ENCODE data around the gene CCDC59.

CCDC59 gene, protein sequence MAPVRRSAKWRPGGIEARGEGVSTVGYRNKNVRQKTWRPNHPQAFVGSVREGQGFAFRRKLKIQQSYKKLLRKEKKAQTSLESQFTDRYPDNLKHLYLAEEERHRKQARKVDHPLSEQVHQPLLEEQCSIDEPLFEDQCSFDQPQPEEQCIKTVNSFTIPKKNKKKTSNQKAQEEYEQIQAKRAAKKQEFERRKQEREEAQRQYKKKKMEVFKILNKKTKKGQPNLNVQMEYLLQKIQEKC

DNA sequence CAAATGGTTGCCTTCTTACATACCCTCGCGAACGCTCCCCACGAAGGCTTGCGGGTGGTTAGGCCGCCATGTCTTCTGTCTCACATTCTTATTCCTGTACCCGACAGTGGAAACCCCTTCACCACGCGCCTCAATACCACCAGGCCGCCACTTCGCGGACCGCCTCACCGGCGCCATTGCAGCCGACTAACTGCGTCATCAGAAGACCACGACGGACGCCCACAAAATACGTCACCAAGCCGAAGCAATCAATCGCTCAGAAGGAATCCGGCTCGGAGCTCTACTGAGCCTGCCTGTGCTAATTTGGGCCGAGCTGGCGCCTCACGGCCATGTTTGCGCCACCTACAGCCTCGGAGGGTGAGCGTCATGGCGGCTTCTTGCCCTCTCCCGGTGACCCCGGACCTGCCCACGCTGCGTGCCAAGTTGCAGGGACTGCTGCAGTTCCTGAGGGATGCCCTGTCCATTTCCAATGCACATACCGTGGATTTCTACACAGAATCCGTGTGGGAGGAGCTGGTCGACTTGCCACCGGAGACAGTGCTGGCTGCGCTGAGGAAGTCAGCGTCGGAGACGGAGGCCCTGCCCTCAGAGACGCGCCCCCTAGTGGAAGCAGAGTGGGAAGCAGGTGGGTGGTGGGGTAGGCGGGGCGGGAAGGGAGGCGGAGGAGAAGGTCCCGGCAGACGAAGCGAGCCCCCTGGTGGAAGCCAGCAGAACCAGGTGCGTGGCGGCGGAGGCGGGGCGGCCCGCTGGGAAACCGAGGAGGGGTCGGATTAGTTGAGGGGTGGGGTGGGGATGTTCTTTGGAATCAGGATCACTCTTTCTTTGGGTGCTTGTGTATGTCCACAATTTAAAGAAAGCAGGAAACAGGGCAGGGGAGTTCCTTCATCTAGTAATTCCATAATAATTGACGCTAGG, at the start of gene CCDC59, which contains the start of gene METTL25:
CCDC59 (minus strand) TSS at position 188 of the 915 bp plus-strand sequence; CDS start at position 177, 11 bp downstream.
METTL25 (plus strand) TSS at position 330 of the 915 bp plus-strand sequence; CDS start at position 367, 37 bp downstream.
- Histone ChIP-seq H3K36me3 (ENCODE audit: control insufficient read depth, insufficient read depth, low read length) (peaks cover 2% of the 10 kb centered on the region; the same call in 1 of the 2 replicates), H3K27me3 (ENCODE audit: control insufficient read depth, insufficient read depth, low read length) (no peaks in the 10 kb centered on the region), H3K4me1 (ENCODE audit: control insufficient read depth, insufficient read depth, low read length) (peaks cover 2% of the 10 kb centered on the region; the same call in 1 of the 2 replicates), H3K4me3 (ENCODE audit: low read length) (peak within 1 kb of the TSS; percentile 99), H3K27ac (ENCODE audit: low read length) (no peak within 1 kb of the TSS), H3K9me3 (ENCODE audit: control insufficient read depth, insufficient read depth, low read length) (no peaks in the 10 kb centered on the region)
- WGBS (ENCODE audit: insufficient coverage, insufficient read length) = no CpG with 5 or more reads among the region's 61 CpGs
- DNase-seq (ENCODE audit: low read depth, low spot score) = peak; percentile 85

- Histone ChIP-seq H3K27me3 (ENCODE audit: control insufficient read depth, insufficient read depth, low read length) (no peaks in the 10 kb centered on the region), H3K9me3 (ENCODE audit: control insufficient read depth, insufficient read depth, low read length) (no peaks in the 10 kb centered on the region), H3K4me1 (ENCODE audit: control insufficient read depth, insufficient read depth, low read length) (no peaks in the 10 kb centered on the region), H3K4me3 (ENCODE audit: low read length) (no peak overlapping the region), H3K27ac (ENCODE audit: low read length) (no peak overlapping the region), H3K36me3 (ENCODE audit: control insufficient read depth, insufficient read depth, low read length) (no peaks in the 10 kb centered on the region)
- DNase-seq (ENCODE audit: low read depth, low spot score) = no peak
- WGBS (ENCODE audit: insufficient coverage, insufficient read length) = no CpG with 5 or more reads among the region's 5 CpGs
Measured at GRCh38 chr12:82407481-82407880, 49.3 kb upstream of the CCDC59 start.

- H3K4me1 ChIP-seq (ENCODE audit: control insufficient read depth, insufficient read depth, low read length) = no peaks in the 10 kb centered on the region
- no peak overlapping the region for H3K4me3 ChIP-seq (ENCODE audit: low read length)
- H3K27me3 ChIP-seq (ENCODE audit: control insufficient read depth, insufficient read depth, low read length) = no peaks in the 10 kb centered on the region
- no peak overlapping the region for H3K27ac ChIP-seq (ENCODE audit: low read length)
- no peaks in the 10 kb centered on the region for H3K9me3 ChIP-seq (ENCODE audit: control insufficient read depth, insufficient read depth, low read length)
- WGBS (ENCODE audit: insufficient coverage, insufficient read length) = no CpG with 5 or more reads among the region's 1 CpG
- no peaks in the 10 kb centered on the region for H3K36me3 ChIP-seq (ENCODE audit: control insufficient read depth, insufficient read depth, low read length)
- no peak for DNase-seq (ENCODE audit: low read depth, low spot score)
Measured at GRCh38 chr12:82406651-82407050, 48.5 kb upstream of the CCDC59 start.

DNA sequence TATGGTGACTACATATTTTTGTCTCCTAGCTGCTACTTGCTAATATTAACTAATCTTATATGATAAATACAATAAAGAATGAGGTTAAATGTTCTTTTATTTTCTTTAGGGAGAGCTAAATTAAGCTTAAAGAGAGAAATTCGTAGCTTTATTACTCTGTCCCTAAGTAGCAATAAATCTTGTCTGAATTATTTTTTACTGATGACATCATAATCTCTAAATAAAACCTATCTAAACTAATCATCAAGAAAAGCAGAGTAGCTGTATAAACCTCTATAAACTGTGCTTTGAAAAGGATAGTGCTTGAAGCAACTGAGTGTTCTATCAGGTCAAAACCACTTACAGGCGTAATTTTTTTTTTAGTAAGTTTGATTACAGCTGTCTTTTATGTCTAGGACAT, 42.6 kb upstream of the CCDC59 start:
- H3K9me3 ChIP-seq (ENCODE audit: control insufficient read depth, insufficient read depth, low read length) = no peaks in the 10 kb centered on the region
- H3K27ac ChIP-seq (ENCODE audit: low read length) = no peak overlapping the region
- H3K4me3 ChIP-seq (ENCODE audit: low read length) = no peak overlapping the region
- DNase-seq (ENCODE audit: low read depth, low spot score) = no peak
- H3K36me3 ChIP-seq (ENCODE audit: control insufficient read depth, insufficient read depth, low read length) = no peaks in the 10 kb centered on the region
- no peaks in the 10 kb centered on the region for H3K27me3 ChIP-seq (ENCODE audit: control insufficient read depth, insufficient read depth, low read length)
- no CpG with 5 or more reads among the region's 2 CpGs for WGBS (ENCODE audit: insufficient coverage, insufficient read length)
- no peaks in the 10 kb centered on the region for H3K4me1 ChIP-seq (ENCODE audit: control insufficient read depth, insufficient read depth, low read length)

GRCh38 chr12:82398879-82399278, 40.7 kb upstream of the CCDC59 start:
- no peak for DNase-seq (ENCODE audit: low read depth, low spot score)
- Histone ChIP-seq H3K27me3 (ENCODE audit: control insufficient read depth, insufficient read depth, low read length) (no peaks in the 10 kb centered on the region), H3K9me3 (ENCODE audit: control insufficient read depth, insufficient read depth, low read length) (no peaks in the 10 kb centered on the region), H3K27ac (ENCODE audit: low read length) (no peak overlapping the region), H3K4me1 (ENCODE audit: control insufficient read depth, insufficient read depth, low read length) (no peaks in the 10 kb centered on the region), H3K36me3 (ENCODE audit: control insufficient read depth, insufficient read depth, low read length) (no peaks in the 10 kb centered on the region), H3K4me3 (ENCODE audit: low read length) (no peak overlapping the region)

DNA sequence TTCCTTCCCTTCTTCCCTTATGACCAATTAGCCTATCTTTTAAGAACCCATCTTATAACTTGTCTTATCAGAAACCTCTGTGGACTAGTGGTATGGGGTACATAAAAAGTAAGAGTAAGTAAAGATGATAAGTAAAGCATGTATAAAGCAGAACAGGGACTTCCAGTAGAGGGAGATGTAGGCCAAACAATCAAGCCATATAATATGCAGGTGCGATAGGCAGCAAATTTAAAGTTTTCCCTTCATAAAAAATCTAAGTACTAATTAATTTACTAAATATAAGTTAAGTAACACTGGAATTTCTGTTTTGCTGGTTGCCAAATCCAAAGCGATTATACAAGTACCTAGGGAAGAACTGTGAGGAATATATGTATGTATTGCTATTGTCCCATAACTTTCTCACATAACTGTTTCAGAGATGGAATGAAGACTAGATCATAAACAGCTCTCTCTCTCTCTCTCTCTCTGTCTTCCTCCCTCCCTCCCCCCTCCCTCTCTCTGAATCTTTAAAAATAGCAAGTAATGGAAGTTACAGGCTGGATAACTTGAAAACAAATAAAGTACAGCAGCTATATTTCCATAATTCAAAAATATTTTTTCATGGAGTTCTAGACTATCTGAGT, 25.9 kb upstream of the CCDC59 start:
- Histone ChIP-seq H3K4me1 (ENCODE audit: control insufficient read depth, insufficient read depth, low read length) (no peaks in the 10 kb centered on the region), H3K27ac (ENCODE audit: low read length) (no peak overlapping the region), H3K9me3 (ENCODE audit: control insufficient read depth, insufficient read depth, low read length) (no peaks in the 10 kb centered on the region), H3K4me3 (ENCODE audit: low read length) (no peak overlapping the region), H3K27me3 (ENCODE audit: control insufficient read depth, insufficient read depth, low read length) (no peaks in the 10 kb centered on the region), H3K36me3 (ENCODE audit: control insufficient read depth, insufficient read depth, low read length) (no peaks in the 10 kb centered on the region)
- DNase-seq (ENCODE audit: low read depth, low spot score) = no peak
- no CpG with 5 or more reads among the region's 2 CpGs for WGBS (ENCODE audit: insufficient coverage, insufficient read length)

GRCh38 chr12:82378997-82379396, 20.8 kb upstream of the CCDC59 start:
- H3K27ac ChIP-seq (ENCODE audit: low read length) = no peak overlapping the region
- H3K4me1 ChIP-seq (ENCODE audit: control insufficient read depth, insufficient read depth, low read length) = no peaks in the 10 kb centered on the region
- no peak for DNase-seq (ENCODE audit: low read depth, low spot score)
- no peak overlapping the region for H3K4me3 ChIP-seq (ENCODE audit: low read length)
- no peaks in the 10 kb centered on the region for H3K36me3 ChIP-seq (ENCODE audit: control insufficient read depth, insufficient read depth, low read length)
- no peaks in the 10 kb centered on the region for H3K9me3 ChIP-seq (ENCODE audit: control insufficient read depth, insufficient read depth, low read length)
- H3K27me3 ChIP-seq (ENCODE audit: control insufficient read depth, insufficient read depth, low read length) = no peaks in the 10 kb centered on the region

- H3K27ac ChIP-seq (ENCODE audit: low read length) = no peak overlapping the region
- H3K4me1 ChIP-seq (ENCODE audit: control insufficient read depth, insufficient read depth, low read length) = no peaks in the 10 kb centered on the region
- H3K9me3 ChIP-seq (ENCODE audit: control insufficient read depth, insufficient read depth, low read length) = no peaks in the 10 kb centered on the region
- H3K27me3 ChIP-seq (ENCODE audit: control insufficient read depth, insufficient read depth, low read length) = no peaks in the 10 kb centered on the region
- WGBS (ENCODE audit: insufficient coverage, insufficient read length) = no CpG with 5 or more reads among the region's 2 CpGs
- no peak for DNase-seq (ENCODE audit: low read depth, low spot score)
- H3K4me3 ChIP-seq (ENCODE audit: low read length) = no peak overlapping the region
- H3K36me3 ChIP-seq (ENCODE audit: control insufficient read depth, insufficient read depth, low read length) = no peaks in the 10 kb centered on the region
Measured at GRCh38 chr12:82375201-82375600, 17.0 kb upstream of the CCDC59 start.

- Histone ChIP-seq H3K4me1 (ENCODE audit: control insufficient read depth, insufficient read depth, low read length) (peaks cover 2% of the 10 kb centered on the region; the same call in 1 of the 2 replicates), H3K9me3 (ENCODE audit: control insufficient read depth, insufficient read depth, low read length) (no peaks in the 10 kb centered on the region), H3K4me3 (ENCODE audit: low read length) (no peak overlapping the region), H3K27ac (ENCODE audit: low read length) (no peak overlapping the region), H3K36me3 (ENCODE audit: control insufficient read depth, insufficient read depth, low read length) (no peaks in the 10 kb centered on the region), H3K27me3 (ENCODE audit: control insufficient read depth, insufficient read depth, low read length) (no peaks in the 10 kb centered on the region)
- no CpG with 5 or more reads among the region's 1 CpG for WGBS (ENCODE audit: insufficient coverage, insufficient read length)
- DNase-seq (ENCODE audit: low read depth, low spot score) = no peak
Measured at GRCh38 chr12:82366197-82366596, 8.0 kb upstream of the CCDC59 start.

DNA sequence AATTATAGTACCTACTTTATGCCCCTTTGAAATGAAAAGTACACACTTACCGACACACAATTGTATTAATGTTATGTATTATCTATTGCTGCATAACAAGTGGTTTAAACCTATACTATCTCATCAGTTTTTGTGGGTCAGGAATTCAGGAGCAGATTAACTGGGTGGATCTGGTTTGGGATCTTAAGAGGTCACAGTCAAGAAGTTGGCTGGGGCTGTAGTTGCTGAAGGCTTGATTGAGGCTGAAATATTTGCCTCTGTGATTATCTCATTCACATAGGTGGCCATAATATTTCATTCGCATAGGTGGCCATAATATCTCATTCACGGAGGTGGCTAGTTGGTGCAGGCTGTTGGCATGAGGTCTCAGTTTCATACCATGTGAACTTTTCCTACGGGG, 5.8 kb upstream of the CCDC59 start:
- H3K4me1 ChIP-seq (ENCODE audit: control insufficient read depth, insufficient read depth, low read length) = peaks cover 2% of the 10 kb centered on the region; the same call in 1 of the 2 replicates
- no CpG with 5 or more reads among the region's 4 CpGs for WGBS (ENCODE audit: insufficient coverage, insufficient read length)
- no peaks in the 10 kb centered on the region for H3K9me3 ChIP-seq (ENCODE audit: control insufficient read depth, insufficient read depth, low read length)
- no peaks in the 10 kb centered on the region for H3K27me3 ChIP-seq (ENCODE audit: control insufficient read depth, insufficient read depth, low read length)
- no peak overlapping the region for H3K4me3 ChIP-seq (ENCODE audit: low read length)
- no peak for DNase-seq (ENCODE audit: low read depth, low spot score)
- no peaks in the 10 kb centered on the region for H3K36me3 ChIP-seq (ENCODE audit: control insufficient read depth, insufficient read depth, low read length)
- H3K27ac ChIP-seq (ENCODE audit: low read length) = no peak overlapping the region

Data from iPS DF 6.9 (cell line).